ENCODE data around the gene TBX10.
"Not testable (repeated sequence)": the region's sequence is repeated elsewhere in the genome, so short reads cannot be mapped to it uniquely, and the experiment has no call there.

Gene TBX10

GRCh38 chr11:67597458-67597857 lies 42.1 kb downstream of the TBX10 start:
- not testable (repeated sequence) for DNase-seq

- DNase-seq, result no peak
These were observed 42.7 kb downstream of the TBX10 start for GRCh38 chr11:67596753-67597300.

DNA sequence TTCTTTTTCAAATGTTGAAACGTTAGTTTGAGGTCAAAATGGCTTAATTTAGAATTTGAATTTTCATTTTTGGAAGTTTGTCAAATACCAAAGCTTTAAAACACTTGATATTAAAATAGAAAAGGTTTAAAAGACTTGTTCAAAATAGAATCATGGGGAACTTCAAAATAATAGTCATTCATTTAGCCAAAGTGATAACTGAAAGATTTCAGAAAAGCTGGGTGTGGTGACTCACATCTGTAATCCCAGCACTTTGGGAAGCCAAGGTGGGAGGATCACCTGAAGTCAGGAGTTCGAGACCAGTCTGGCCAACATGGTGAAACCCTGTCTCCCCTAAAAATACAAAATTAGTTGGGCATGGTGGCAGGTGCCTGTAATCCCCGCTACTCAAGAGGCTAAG lies 45.1 kb downstream of the TBX10 start:
- no peak for DNase-seq

GRCh38 chr11:67593565-67593905 lies 46.0 kb downstream of the TBX10 start:
- no peak for DNase-seq

DNA sequence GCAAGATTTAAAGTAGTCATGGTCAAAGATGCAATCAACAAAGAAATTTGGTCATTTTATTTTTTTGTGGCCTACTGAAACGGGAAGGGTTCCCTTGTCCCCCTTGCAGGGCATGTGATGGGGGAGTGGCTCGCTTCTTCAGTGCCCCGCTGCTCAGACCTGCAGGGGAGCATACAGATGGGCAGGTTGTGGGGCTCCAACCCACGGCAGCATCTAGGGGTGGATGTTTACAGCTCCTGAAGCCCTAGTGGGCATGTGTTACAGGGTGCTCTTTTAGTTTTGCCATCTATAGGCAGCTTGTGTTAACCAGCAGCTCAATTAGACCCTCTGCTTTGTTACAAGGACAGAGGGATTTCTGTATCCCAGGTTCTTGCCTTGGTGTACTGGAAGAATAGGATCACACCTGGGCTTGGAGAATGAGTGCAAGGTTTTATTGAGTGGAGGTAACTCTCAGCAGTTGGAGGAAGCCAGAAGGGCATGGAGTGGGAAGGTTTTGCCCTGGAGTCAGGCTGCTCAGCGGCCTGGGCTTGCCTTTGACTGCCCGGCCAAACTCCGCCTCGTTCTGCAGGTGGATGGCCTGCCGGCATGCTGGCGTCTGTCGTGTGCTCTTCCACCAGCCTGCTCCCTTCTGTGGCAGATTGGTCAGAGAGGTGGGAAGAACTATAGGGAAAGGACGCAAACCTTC lies 46.5 kb downstream of the TBX10 start:
- no peak for DNase-seq

DNA sequence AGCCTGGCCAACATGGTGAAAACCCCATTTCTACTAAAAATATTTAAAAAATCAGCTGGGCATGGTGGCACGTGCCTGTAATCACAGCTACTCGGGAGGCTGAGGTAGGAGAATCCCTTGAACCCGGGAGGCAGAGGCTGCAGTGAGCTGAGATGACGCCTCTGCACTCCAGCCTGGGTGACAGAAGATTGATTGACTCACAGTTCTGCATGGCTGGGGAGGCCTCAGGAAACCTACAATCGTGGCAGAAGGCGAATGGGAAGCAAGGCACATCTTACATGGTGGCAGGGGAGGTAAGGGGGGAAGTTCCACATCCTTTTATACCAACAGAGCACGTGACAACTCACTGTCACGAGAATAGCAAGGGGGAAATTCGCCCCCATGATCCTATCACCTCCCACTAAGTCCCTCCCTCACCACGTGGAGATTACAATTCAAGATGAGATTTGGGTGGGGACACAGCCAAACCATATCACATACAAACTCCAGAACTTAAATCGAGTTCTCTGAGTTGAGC lies 50.6 kb downstream of the TBX10 start:
- DNase-seq, result not testable (repeated sequence)

DNA sequence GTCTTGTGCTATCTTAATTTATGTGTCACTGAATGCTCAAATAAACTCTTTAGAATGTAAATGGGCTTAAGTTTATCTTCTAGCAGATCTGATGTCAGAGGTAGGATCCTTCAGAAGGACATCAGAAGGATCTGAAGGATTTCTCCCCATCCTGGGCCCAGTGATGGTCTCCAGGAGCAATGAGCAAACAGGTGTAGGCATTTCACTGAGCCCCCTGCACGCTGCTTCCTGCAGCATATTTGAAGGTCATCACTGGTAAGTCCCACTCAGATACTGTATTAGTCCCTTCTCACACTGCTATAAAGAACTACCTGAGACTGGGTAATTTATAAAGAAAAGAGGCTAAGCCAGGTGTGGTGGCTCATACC lies 51.4 kb downstream of the TBX10 start:
- no peak for DNase-seq

- DNase-seq, result no peak
These were observed 52.9 kb downstream of the TBX10 start for GRCh38 chr11:67586568-67587250.

- DNase-seq, result no peak
These were observed 53.7 kb downstream of the TBX10 start for GRCh38 chr11:67585911-67586310.

GRCh38 chr11:67584881-67585873 lies 54.4 kb downstream of the TBX10 start:
- no peak for DNase-seq

DNA sequence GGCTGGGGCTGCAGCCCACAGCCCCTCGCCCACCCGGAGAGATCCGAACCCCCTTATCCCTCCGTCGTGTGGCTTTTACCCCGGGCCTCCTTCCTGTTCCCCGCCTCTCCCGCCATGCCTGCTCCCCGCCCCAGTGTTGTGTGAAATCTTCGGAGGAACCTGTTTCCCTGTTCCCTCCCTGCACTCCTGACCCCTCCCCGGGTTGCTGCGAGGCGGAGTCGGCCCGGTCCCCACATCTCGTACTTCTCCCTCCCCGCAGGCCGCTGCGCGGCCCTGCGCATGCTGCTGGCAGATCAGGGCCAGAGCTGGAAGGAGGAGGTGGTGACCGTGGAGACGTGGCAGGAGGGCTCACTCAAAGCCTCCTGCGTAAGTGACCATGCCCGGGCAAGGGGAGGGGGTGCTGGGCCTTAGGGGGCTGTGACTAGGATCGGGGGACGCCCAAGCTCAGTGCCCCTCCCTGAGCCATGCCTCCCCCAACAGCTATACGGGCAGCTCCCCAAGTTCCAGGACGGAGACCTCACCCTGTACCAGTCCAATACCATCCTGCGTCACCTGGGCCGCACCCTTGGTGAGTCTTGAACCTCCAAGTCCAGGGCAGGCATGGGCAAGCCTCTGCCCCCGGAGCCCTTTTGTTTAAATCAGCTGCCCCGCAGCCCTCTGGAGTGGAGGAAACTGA lies 55.2 kb downstream of the TBX10 start:
- DNase-seq, result peak; percentile 55

- peak; percentile 88 for DNase-seq
These were observed 56.0 kb downstream of the TBX10 start, which contains the start of gene GSTP1 for GRCh38 chr11:67583247-67584204. Gene GSTP1 (plus strand): TSS chr11:67583812. CDS start chr11:67583844, 32 bp downstream.

- no peak for DNase-seq
These were observed 57.6 kb downstream of the TBX10 start for GRCh38 chr11:67582011-67582410.

DNA sequence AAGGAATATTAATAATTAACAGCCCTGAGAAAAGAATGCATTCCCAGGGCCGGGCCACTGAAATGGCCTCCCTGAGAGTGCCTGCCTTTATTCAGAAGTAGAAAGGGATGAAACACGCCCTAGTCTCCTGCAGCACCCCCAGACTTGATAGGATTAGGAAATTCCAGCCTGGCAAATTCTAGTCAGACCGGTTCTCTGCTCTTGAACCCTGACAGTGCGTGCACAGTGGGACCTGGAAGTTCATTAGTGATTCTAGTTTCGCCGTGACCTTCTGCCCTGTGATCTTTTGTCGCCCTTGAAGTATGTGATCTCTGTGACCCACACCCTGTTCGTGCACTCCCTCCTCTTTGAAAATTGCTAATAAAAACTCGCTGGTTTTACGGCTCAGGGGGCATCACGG lies 58.1 kb downstream of the TBX10 start:
- no peak for DNase-seq

All from stimulated activated CD8-positive, alpha-beta memory T cell treated with anti-CD3 and anti-CD28 coated beads, Interleukin-4, amount 100 ng/mL, for 48 hours (primary cell).